CD4-positive, alpha-beta T cell treated with Interleukin-17A for 4 hours (primary cell): Measurements from ENCODE around the gene PKD1L1.
"Not testable (repeated sequence)": the region's sequence is repeated elsewhere in the genome, so short reads cannot be mapped to it uniquely, and the experiment has no call there.

Experiments used
- DNase-seq: peaks from one replicate; pipeline ENCODE4 v3.0.0-alpha.2; 2020; ENCODE audit warnings: mixed read lengths

PKD1L1 gene

GRCh38 chr7:47937065-47937687, 11.1 kb downstream of the PKD1L1 start:
- no peak for DNase-seq

- DNase-seq: no peak
Measured at GRCh38 chr7:47936323-47936722, 11.9 kb downstream of the PKD1L1 start.

GRCh38 chr7:47935336-47935735, 12.9 kb downstream of the PKD1L1 start:
- DNase-seq: no peak

- no peak for DNase-seq
Measured at GRCh38 chr7:47934831-47935230, 13.4 kb downstream of the PKD1L1 start.

GRCh38 chr7:47933215-47933614, 15.1 kb downstream of the PKD1L1 start:
- DNase-seq: no peak

GRCh38 chr7:47932466-47933037, 15.7 kb downstream of the PKD1L1 start:
- DNase-seq: no peak

- no peak for DNase-seq
Measured at GRCh38 chr7:47932016-47932415, 16.2 kb downstream of the PKD1L1 start.

GRCh38 chr7:47931005-47932004, 17.0 kb downstream of the PKD1L1 start:
- no peak for DNase-seq

- DNase-seq: no peak
Measured at GRCh38 chr7:47924266-47924665, 24.0 kb downstream of the PKD1L1 start.

- not testable (repeated sequence) for DNase-seq
Measured at GRCh38 chr7:47923081-47923875, 25.0 kb downstream of the PKD1L1 start.

- not testable (repeated sequence) for DNase-seq
Measured at GRCh38 chr7:47916514-47916913, 31.8 kb downstream of the PKD1L1 start.

- DNase-seq: no peak
Measured at GRCh38 chr7:47915616-47915976, 32.7 kb downstream of the PKD1L1 start.

- no peak for DNase-seq
Measured at GRCh38 chr7:47914717-47915615, 33.3 kb downstream of the PKD1L1 start.

- no peak for DNase-seq
Measured at GRCh38 chr7:47912332-47912731, 35.9 kb downstream of the PKD1L1 start.

GRCh38 chr7:47908720-47909119, 39.5 kb downstream of the PKD1L1 start:
- DNase-seq: no peak

- no peak for DNase-seq
Measured at GRCh38 chr7:47907981-47908616, 40.2 kb downstream of the PKD1L1 start.

GRCh38 chr7:47906883-47907282, 41.4 kb downstream of the PKD1L1 start:
- no peak for DNase-seq

- no peak for DNase-seq
Measured at GRCh38 chr7:47905076-47905920, 43.0 kb downstream of the PKD1L1 start.

- DNase-seq: no peak
Measured at GRCh38 chr7:47902013-47902412, 46.3 kb downstream of the PKD1L1 start.

- DNase-seq: no peak
Measured at GRCh38 chr7:47901542-47901941, 46.7 kb downstream of the PKD1L1 start.
